Neural crest cell (in vitro differentiated cells): Measurements from ENCODE around the gene CCDC89. TPM values are rescaled to one million over a fixed set of nuclear protein-coding genes. Genes with fewer than 3 reads are reported as not detected.
"Not testable (repeated sequence)": the region's sequence is repeated elsewhere in the genome, so short reads cannot be mapped to it uniquely, and the experiment has no call there.

Experiments
- DNase-seq: peaks from one replicate; pipeline ENCODE4 v3.0.0; 2021; ENCODE audit warnings: low read depth, mixed read lengths, low spot score
- H3K27ac Mint-ChIP-seq: one replicate; pipeline ENCODE4 v1.8.0; 2021; ENCODE audit warnings: mild to moderate bottlenecking, mixed read lengths; ENCODE audit not compliant: unreplicated experiment
- H3K27me3 Mint-ChIP-seq: 2 replicates; pipeline ENCODE4 v1.8.0; 2021; ENCODE audit warnings: low read depth, mild to moderate bottlenecking, mixed read lengths
- H3K36me3 Mint-ChIP-seq: 2 replicates; pipeline ENCODE4 v1.8.0; 2021; ENCODE audit warnings: low read depth, mild to moderate bottlenecking, mixed read lengths
- H3K4me1 Mint-ChIP-seq: 2 replicates; pipeline ENCODE4 v1.8.0; 2021; ENCODE audit warnings: mixed read lengths
- H3K4me3 Mint-ChIP-seq: one replicate; pipeline ENCODE4 v1.8.0; 2021; ENCODE audit warnings: mild to moderate bottlenecking, mixed read lengths
- H3K9me3 Mint-ChIP-seq: 2 replicates; pipeline ENCODE4 v1.8.0; 2021; ENCODE audit warnings: mixed read lengths
- total RNA-seq: library from RNA; stranded (reverse); gene quantifications from 2 replicates; pipeline ENCODE4 v1.2.1, GENCODE V29; 2021
- TF ChIP-seq, protein P1 (sequence below): fragments of 200-600 bp; sonication (generic); conservative IDR thresholded peaks from 2 replicates; pipeline ENCODE4 v1.5.0; 2021; ENCODE audit warnings: antibody characterized with exemption, mild to moderate bottlenecking

Gene CCDC89
- total RNA-seq, 1 donor from 2014 or later: not detected

DNA sequence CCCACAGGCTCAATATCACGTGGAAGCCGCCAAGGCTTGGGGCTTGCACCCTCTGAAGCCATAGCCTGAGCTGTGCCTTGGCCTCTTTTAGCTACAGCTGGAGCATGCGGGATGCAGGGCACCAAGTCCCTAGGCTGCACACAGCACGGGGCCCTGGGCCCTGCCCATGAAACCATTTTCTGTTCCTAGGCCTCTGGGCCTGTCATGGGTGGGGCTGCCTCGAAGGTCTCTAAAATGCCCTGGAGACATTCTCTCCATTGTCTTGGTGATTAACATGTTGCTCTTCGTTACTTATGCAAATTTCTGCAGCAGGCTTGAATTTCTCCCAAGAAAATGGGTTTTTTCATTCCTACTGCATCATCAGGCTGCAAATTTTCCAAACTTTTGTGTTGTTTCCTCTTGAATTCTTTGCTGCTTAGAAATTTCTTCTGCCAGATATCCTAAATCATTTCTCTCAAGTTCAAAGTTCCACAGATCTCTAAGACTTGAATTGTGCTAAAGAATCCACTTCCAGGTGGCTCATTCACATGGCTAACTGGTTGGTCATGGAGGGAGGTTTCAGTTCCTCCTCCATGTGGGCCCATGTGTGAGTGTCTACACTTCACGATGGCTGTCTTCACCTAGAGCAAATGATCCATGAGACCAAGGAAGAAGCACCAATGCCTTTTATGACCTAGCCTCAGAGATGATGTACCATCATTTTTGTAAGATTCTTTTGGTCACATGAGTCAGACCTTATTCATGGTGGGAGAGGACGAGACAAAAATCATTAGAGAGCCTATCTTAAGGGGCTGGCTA, 13.7 kb downstream of the CCDC89 start:
- Mint-ChIP-seq H3K27ac (no peak overlapping the region), H3K36me3 (no peaks in the 10 kb centered on the region), H3K4me1 (no peaks in the 10 kb centered on the region), H3K27me3 (peaks cover 2% of the 10 kb centered on the region), H3K9me3 (peaks cover 10% of the 10 kb centered on the region), H3K4me3 (no peak overlapping the region)
- DNase-seq: no peak
- TF ChIP-seq, protein P1, sequence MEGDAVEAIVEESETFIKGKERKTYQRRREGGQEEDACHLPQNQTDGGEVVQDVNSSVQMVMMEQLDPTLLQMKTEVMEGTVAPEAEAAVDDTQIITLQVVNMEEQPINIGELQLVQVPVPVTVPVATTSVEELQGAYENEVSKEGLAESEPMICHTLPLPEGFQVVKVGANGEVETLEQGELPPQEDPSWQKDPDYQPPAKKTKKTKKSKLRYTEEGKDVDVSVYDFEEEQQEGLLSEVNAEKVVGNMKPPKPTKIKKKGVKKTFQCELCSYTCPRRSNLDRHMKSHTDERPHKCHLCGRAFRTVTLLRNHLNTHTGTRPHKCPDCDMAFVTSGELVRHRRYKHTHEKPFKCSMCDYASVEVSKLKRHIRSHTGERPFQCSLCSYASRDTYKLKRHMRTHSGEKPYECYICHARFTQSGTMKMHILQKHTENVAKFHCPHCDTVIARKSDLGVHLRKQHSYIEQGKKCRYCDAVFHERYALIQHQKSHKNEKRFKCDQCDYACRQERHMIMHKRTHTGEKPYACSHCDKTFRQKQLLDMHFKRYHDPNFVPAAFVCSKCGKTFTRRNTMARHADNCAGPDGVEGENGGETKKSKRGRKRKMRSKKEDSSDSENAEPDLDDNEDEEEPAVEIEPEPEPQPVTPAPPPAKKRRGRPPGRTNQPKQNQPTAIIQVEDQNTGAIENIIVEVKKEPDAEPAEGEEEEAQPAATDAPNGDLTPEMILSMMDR: no peak

GRCh38 chr11:85670949-85671663, 14.9 kb downstream of the CCDC89 start:
- not testable (repeated sequence) for H3K27me3 Mint-ChIP-seq, DNase-seq, H3K36me3 Mint-ChIP-seq, H3K4me1 Mint-ChIP-seq, H3K27ac Mint-ChIP-seq, H3K4me3 Mint-ChIP-seq
- peaks cover 10% of the 10 kb centered on the region for H3K9me3 Mint-ChIP-seq

DNA sequence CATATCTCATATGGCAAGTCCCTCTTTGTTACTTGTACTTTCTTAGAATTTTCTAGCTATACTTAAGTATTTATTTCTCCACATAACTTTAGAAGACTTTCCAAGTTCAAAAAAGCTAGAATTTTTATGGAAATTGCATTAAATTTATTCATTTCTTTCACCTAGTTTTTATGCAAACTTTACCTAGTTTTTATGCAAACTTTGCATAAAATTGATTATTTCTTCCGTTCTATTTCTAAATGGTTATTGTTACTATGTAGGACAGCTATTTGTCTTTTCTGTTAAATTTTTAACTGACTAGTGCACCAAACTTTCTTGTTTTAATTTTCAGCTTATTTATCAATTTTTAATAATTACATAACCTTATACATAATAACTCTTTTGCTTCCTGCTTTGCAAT, 17.8 kb downstream of the CCDC89 start:
- H3K4me3 Mint-ChIP-seq: peak overlapping the region; percentile 20
- peaks cover 10% of the 10 kb centered on the region for H3K36me3 Mint-ChIP-seq
- TF ChIP-seq, protein P1: no peak
- H3K9me3 Mint-ChIP-seq: peaks cover 6% of the 10 kb centered on the region
- no peak overlapping the region for H3K27ac Mint-ChIP-seq
- no peaks in the 10 kb centered on the region for H3K27me3 Mint-ChIP-seq
- H3K4me1 Mint-ChIP-seq: peaks cover 19% of the 10 kb centered on the region
- DNase-seq: no peak

- H3K36me3 Mint-ChIP-seq: peaks cover 14% of the 10 kb centered on the region
- TF ChIP-seq, protein P1: no peak
- peak overlapping the region; percentile 57 for H3K4me3 Mint-ChIP-seq
- H3K27ac Mint-ChIP-seq: no peak overlapping the region
- DNase-seq: no peak
- no peaks in the 10 kb centered on the region for H3K27me3 Mint-ChIP-seq
- H3K9me3 Mint-ChIP-seq: peaks cover 3% of the 10 kb centered on the region
- peaks cover 29% of the 10 kb centered on the region for H3K4me1 Mint-ChIP-seq
Measured at GRCh38 chr11:85666687-85667086, 19.3 kb downstream of the CCDC89 start.

GRCh38 chr11:85665733-85666132, 20.3 kb downstream of the CCDC89 start:
- no peak overlapping the region for H3K27ac Mint-ChIP-seq
- no peak for DNase-seq
- TF ChIP-seq, protein P1: no peak
- H3K4me1 Mint-ChIP-seq: peaks cover 38% of the 10 kb centered on the region
- H3K27me3 Mint-ChIP-seq: no peaks in the 10 kb centered on the region
- H3K4me3 Mint-ChIP-seq: peak overlapping the region; percentile 100
- H3K36me3 Mint-ChIP-seq: peaks cover 19% of the 10 kb centered on the region
- H3K9me3 Mint-ChIP-seq: peaks cover under 1% of the 10 kb centered on the region
